ENCODE measurements around the gene CPOX. TPM values are rescaled to one million over a fixed set of nuclear protein-coding genes. Genes with fewer than 3 reads are reported as not detected.

The CPOX gene
- total RNA-seq, 1 experiment from 2014 or later: 24.7 TPM

- Histone ChIP-seq H2AFZ (ENCODE audit: low read length) (no peak overlapping the region), H4K8ac (replicated peaks; ENCODE audit: insufficient read length, low read depth, low read length) (no peak overlapping the region), H3K9ac (ENCODE audit: extremely low read depth, insufficient read length, low read length) (no peak overlapping the region), H3K79me1 (ENCODE audit: insufficient read depth, low read depth, low read length, poor library complexity, severe bottlenecking) (no peaks in the 10 kb centered on the region), H3K9me3 (ENCODE audit: control insufficient read depth, low read depth, low read length) (no peaks in the 10 kb centered on the region), H3K79me2 (ENCODE audit: insufficient read depth, low read length) (no peaks in the 10 kb centered on the region), H4K5ac (ENCODE audit: insufficient read length, low read depth, low read length) (no peak overlapping the region), H2BK120ac (ENCODE audit: low read depth, low read length, poor library complexity, severe bottlenecking) (no peak overlapping the region), H2BK15ac (ENCODE audit: low read depth, low read length) (no peak overlapping the region), H3K56ac (ENCODE audit: insufficient read length, low read depth, low read length) (no peak overlapping the region), H4K20me1 (ENCODE audit: control insufficient read depth, insufficient read depth, insufficient read length) (no peaks in the 10 kb centered on the region), H2AK5ac (ENCODE audit: insufficient read length, low read length) (no peak overlapping the region), H3T11ph (ENCODE audit: low read length) (no peak overlapping the region), H3K23ac (ENCODE audit: insufficient read length, low read depth, low read length) (no peak overlapping the region), H3K4me2 (ENCODE audit: insufficient read depth, insufficient read length, low read length) (no peak overlapping the region), H4K91ac (ENCODE audit: insufficient read length, low read depth, low read length) (no peak overlapping the region), H3K4ac (ENCODE audit: low read depth, low read length) (no peak overlapping the region), H3K18ac (ENCODE audit: insufficient read length, low read depth, low read length) (no peak overlapping the region), H3K14ac (ENCODE audit: insufficient read depth, low read length) (no peak overlapping the region), H2BK12ac (ENCODE audit: insufficient read length, low read depth, low read length) (no peak overlapping the region), H3K4me1 (ENCODE audit: insufficient read depth, low read length) (no peaks in the 10 kb centered on the region), H3K27me3 (ENCODE audit: insufficient read depth, low read length) (no peaks in the 10 kb centered on the region), H3K23me2 (ENCODE audit: insufficient read length, low read depth, low read length, poor library complexity, severe bottlenecking) (no peaks in the 10 kb centered on the region), H3K27ac (ENCODE audit: insufficient read length, low read depth, low read length) (no peak overlapping the region), H2BK20ac (ENCODE audit: low read depth, low read length, poor library complexity, severe bottlenecking) (no peak overlapping the region), H2BK5ac (ENCODE audit: insufficient read length, low read length) (no peak overlapping the region)
- Mint-ChIP-seq H3K9me3 (no peaks in the 10 kb centered on the region; a peak in 2 of 5 replicates), H3K36me3 (ENCODE audit: insufficient read depth in 1 of 3, low read depth in 3 of 3) (no peaks in the 10 kb centered on the region), H3K4me3 (no peak overlapping the region), H3K4me1 (no peaks in the 10 kb centered on the region), H3K27me3 (ENCODE audit: low read depth) (no peaks in the 10 kb centered on the region), H3K27ac (no peak overlapping the region)
- no peak for DNase-seq
- TF ChIP-seq, protein P1, sequence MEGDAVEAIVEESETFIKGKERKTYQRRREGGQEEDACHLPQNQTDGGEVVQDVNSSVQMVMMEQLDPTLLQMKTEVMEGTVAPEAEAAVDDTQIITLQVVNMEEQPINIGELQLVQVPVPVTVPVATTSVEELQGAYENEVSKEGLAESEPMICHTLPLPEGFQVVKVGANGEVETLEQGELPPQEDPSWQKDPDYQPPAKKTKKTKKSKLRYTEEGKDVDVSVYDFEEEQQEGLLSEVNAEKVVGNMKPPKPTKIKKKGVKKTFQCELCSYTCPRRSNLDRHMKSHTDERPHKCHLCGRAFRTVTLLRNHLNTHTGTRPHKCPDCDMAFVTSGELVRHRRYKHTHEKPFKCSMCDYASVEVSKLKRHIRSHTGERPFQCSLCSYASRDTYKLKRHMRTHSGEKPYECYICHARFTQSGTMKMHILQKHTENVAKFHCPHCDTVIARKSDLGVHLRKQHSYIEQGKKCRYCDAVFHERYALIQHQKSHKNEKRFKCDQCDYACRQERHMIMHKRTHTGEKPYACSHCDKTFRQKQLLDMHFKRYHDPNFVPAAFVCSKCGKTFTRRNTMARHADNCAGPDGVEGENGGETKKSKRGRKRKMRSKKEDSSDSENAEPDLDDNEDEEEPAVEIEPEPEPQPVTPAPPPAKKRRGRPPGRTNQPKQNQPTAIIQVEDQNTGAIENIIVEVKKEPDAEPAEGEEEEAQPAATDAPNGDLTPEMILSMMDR (conservative IDR thresholded peaks at IDR 0.05): no peak
Measured at GRCh38 chr3:98603580-98603979, 10.2 kb upstream of the CPOX start.

Data from H9 (cell line).